K562 (cell line): ENCODE data around the gene CAPS. TPM values are rescaled to one million over a fixed set of nuclear protein-coding genes. Genes with fewer than 3 reads are reported as not detected.

Experiments
- POLR2A ChIP-seq: fragments of 450-650 bp; conservative IDR thresholded peaks from 2 replicates; pipeline ENCODE4 v1.6.1; 2016
- RBM39 ChIP-seq: fragments of 200-400 bp; formaldehyde crosslinking; optimal IDR thresholded peaks from 2 replicates; pipeline ENCODE3; 2018; ENCODE audit warnings: low read depth, low read length
- TSC22D4 ChIP-seq: fragments of 450-650 bp; IDR thresholded peaks from 2 replicates; pipeline ENCODE4 v1.6.1; 2016; ENCODE audit warnings: missing genetic modification characterization, missing biosample characterization, control low read depth
- ZNF75A ChIP-seq: fragments of 450-650 bp; formaldehyde crosslinking; IDR thresholded peaks from 2 replicates; pipeline ENCODE4 v1.4.0; 2020; ENCODE audit warnings: mild to moderate bottlenecking
- ZSCAN29 ChIP-seq: fragments of 450-650 bp; IDR thresholded peaks from 2 replicates; pipeline ENCODE4 v1.6.1; 2017
- polyA plus RNA-seq, 8 experiments: library from polyadenylated mRNA; depleted of rRNA in 4 of 8; stranded (reverse) in 5 of 8; unstranded in 3 of 8; fragments of >200 nt; fragmentation: Nextera tagmentation in 2 of 8; fragmentation: Illumina TruSeq in 1 of 8; extraction: Ambion mirVana in 2 of 8; extraction: Trizol in 1 of 8; gene quantifications; 2 replicates each; pipeline versions ENCODE4 v1.2.1 to v1.2.3, GENCODE V29; 2011 to 2014; ENCODE audit warnings: inconsistent platforms in 1 of 8, missing spikeins in 1 of 8
- total RNA-seq, 7 experiments: library from RNA; depleted of rRNA in 6 of 7; stranded (reverse); fragments of >200 nt in 6 of 7; fragmentation: Illumina TruSeq in 2 of 7; extraction: Trizol in 2 of 7; gene quantifications; 2 replicates each; pipeline versions ENCODE4 v1.2.1 to v1.2.3, GENCODE V29; 2011 to 2021; ENCODE audit warnings: low replicate concordance in 1 of 7
- TF ChIP-seq, protein P1 (sequence below): fragments of 450-650 bp; IDR thresholded peaks from 2 replicates; pipeline ENCODE4 v1.6.1; 2016; ENCODE audit warnings: mild to moderate bottlenecking, moderate library complexity
- TF ChIP-seq, protein P2 (sequence below): sonication (generic); formaldehyde crosslinking; IDR thresholded peaks from 2 replicates; pipeline ENCODE4 v1.4.0; 2020; ENCODE audit warnings: mild to moderate bottlenecking, missing genetic modification reagents
- TF ChIP-seq, protein P3 (sequence below): fragments of 450-650 bp; IDR thresholded peaks from 2 replicates; pipeline ENCODE4 v1.6.1; 2017; ENCODE audit warnings: mild to moderate bottlenecking, moderate library complexity
- TF ChIP-seq, protein P4 (sequence below): fragments of 250-450 bp; sonication (Bioruptor Pico); IDR thresholded peaks from 2 replicates; pipeline ENCODE4 v1.8.0; 2022; ENCODE audit warnings: inconsistent platforms, mild to moderate bottlenecking, moderate library complexity, borderline replicate concordance

CAPS gene
- total and polyA plus RNA-seq, 9 of the 15 experiments (the other 6 are each of a cell fraction or from before 2014, with no cell fraction given): 0.15 to 4.0 (median 0.91) TPM

DNA sequence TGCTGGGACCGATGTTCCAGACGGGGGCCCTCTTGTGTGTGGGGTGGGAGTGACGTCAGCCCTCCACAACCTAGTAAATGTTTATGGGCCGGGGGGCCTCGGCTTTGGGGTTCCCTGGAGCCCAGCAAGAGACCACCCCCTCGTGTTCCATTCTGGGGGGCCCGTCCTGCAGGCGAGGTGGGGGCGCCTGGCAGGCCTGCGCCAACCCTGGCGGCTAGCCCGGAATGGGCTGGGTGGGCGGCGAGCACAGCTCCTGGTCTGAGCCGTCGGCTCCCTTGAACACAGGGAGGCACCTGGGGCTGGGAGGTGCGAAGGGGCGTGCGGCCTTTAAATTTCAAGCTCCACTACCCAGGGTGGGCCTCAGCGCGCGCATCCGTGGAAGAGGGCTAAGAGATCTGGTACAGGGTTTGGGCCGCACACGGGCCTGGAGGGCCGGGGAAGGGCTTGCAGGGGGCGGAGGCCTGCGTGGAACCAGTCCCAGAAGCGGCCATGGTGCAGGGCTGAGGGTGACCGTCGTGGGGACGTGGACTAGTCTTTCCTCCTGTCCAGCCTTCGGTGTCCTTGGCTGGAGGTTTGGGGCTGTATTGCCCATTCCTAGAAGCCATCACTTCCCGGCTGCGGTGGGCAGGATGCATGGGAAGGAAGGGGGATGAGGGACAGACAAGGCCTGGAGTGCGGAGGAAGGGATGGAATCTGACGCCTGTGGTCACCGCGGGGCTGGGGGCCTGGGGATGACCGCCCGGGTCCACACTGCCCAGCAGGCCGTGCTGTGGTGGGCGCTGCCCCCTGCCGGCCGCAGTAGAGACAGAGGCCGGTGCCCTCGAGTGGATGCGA, 21.9 kb upstream of the CAPS start (continued):
- TF ChIP-seq, protein P1, sequence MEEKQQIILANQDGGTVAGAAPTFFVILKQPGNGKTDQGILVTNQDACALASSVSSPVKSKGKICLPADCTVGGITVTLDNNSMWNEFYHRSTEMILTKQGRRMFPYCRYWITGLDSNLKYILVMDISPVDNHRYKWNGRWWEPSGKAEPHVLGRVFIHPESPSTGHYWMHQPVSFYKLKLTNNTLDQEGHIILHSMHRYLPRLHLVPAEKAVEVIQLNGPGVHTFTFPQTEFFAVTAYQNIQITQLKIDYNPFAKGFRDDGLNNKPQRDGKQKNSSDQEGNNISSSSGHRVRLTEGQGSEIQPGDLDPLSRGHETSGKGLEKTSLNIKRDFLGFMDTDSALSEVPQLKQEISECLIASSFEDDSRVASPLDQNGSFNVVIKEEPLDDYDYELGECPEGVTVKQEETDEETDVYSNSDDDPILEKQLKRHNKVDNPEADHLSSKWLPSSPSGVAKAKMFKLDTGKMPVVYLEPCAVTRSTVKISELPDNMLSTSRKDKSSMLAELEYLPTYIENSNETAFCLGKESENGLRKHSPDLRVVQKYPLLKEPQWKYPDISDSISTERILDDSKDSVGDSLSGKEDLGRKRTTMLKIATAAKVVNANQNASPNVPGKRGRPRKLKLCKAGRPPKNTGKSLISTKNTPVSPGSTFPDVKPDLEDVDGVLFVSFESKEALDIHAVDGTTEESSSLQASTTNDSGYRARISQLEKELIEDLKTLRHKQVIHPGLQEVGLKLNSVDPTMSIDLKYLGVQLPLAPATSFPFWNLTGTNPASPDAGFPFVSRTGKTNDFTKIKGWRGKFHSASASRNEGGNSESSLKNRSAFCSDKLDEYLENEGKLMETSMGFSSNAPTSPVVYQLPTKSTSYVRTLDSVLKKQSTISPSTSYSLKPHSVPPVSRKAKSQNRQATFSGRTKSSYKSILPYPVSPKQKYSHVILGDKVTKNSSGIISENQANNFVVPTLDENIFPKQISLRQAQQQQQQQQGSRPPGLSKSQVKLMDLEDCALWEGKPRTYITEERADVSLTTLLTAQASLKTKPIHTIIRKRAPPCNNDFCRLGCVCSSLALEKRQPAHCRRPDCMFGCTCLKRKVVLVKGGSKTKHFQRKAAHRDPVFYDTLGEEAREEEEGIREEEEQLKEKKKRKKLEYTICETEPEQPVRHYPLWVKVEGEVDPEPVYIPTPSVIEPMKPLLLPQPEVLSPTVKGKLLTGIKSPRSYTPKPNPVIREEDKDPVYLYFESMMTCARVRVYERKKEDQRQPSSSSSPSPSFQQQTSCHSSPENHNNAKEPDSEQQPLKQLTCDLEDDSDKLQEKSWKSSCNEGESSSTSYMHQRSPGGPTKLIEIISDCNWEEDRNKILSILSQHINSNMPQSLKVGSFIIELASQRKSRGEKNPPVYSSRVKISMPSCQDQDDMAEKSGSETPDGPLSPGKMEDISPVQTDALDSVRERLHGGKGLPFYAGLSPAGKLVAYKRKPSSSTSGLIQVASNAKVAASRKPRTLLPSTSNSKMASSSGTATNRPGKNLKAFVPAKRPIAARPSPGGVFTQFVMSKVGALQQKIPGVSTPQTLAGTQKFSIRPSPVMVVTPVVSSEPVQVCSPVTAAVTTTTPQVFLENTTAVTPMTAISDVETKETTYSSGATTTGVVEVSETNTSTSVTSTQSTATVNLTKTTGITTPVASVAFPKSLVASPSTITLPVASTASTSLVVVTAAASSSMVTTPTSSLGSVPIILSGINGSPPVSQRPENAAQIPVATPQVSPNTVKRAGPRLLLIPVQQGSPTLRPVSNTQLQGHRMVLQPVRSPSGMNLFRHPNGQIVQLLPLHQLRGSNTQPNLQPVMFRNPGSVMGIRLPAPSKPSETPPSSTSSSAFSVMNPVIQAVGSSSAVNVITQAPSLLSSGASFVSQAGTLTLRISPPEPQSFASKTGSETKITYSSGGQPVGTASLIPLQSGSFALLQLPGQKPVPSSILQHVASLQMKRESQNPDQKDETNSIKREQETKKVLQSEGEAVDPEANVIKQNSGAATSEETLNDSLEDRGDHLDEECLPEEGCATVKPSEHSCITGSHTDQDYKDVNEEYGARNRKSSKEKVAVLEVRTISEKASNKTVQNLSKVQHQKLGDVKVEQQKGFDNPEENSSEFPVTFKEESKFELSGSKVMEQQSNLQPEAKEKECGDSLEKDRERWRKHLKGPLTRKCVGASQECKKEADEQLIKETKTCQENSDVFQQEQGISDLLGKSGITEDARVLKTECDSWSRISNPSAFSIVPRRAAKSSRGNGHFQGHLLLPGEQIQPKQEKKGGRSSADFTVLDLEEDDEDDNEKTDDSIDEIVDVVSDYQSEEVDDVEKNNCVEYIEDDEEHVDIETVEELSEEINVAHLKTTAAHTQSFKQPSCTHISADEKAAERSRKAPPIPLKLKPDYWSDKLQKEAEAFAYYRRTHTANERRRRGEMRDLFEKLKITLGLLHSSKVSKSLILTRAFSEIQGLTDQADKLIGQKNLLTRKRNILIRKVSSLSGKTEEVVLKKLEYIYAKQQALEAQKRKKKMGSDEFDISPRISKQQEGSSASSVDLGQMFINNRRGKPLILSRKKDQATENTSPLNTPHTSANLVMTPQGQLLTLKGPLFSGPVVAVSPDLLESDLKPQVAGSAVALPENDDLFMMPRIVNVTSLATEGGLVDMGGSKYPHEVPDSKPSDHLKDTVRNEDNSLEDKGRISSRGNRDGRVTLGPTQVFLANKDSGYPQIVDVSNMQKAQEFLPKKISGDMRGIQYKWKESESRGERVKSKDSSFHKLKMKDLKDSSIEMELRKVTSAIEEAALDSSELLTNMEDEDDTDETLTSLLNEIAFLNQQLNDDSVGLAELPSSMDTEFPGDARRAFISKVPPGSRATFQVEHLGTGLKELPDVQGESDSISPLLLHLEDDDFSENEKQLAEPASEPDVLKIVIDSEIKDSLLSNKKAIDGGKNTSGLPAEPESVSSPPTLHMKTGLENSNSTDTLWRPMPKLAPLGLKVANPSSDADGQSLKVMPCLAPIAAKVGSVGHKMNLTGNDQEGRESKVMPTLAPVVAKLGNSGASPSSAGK: no peak
- TF ChIP-seq, protein P2, sequence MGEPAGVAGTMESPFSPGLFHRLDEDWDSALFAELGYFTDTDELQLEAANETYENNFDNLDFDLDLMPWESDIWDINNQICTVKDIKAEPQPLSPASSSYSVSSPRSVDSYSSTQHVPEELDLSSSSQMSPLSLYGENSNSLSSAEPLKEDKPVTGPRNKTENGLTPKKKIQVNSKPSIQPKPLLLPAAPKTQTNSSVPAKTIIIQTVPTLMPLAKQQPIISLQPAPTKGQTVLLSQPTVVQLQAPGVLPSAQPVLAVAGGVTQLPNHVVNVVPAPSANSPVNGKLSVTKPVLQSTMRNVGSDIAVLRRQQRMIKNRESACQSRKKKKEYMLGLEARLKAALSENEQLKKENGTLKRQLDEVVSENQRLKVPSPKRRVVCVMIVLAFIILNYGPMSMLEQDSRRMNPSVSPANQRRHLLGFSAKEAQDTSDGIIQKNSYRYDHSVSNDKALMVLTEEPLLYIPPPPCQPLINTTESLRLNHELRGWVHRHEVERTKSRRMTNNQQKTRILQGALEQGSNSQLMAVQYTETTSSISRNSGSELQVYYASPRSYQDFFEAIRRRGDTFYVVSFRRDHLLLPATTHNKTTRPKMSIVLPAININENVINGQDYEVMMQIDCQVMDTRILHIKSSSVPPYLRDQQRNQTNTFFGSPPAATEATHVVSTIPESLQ (CRISPR knock-in tag): no peak
- TF ChIP-seq TSC22D4 (no peak), POLR2A (peak; percentile 65), ZNF75A (CRISPR knock-in tag) (no peak), ZSCAN29 (0 out of 2 replicates have a peak, but pooled peaks have one; percentile 26), RBM39 (no peak)
- TF ChIP-seq, protein P3, sequence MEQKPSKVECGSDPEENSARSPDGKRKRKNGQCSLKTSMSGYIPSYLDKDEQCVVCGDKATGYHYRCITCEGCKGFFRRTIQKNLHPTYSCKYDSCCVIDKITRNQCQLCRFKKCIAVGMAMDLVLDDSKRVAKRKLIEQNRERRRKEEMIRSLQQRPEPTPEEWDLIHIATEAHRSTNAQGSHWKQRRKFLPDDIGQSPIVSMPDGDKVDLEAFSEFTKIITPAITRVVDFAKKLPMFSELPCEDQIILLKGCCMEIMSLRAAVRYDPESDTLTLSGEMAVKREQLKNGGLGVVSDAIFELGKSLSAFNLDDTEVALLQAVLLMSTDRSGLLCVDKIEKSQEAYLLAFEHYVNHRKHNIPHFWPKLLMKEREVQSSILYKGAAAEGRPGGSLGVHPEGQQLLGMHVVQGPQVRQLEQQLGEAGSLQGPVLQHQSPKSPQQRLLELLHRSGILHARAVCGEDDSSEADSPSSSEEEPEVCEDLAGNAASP: no peak
- TF ChIP-seq, protein P4, sequence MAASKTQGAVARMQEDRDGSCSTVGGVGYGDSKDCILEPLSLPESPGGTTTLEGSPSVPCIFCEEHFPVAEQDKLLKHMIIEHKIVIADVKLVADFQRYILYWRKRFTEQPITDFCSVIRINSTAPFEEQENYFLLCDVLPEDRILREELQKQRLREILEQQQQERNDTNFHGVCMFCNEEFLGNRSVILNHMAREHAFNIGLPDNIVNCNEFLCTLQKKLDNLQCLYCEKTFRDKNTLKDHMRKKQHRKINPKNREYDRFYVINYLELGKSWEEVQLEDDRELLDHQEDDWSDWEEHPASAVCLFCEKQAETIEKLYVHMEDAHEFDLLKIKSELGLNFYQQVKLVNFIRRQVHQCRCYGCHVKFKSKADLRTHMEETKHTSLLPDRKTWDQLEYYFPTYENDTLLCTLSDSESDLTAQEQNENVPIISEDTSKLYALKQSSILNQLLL (CRISPR knock-in tag): no peak
